K562 (cell line): ENCODE data around the gene NMT1. TPM values are rescaled to one million over a fixed set of nuclear protein-coding genes. Genes with fewer than 3 reads are reported as not detected.

Experiments used
- ATAC-seq: fragments of 200-7000 bp; cut with Tn5 transposase; 3 replicates; pipeline ENCODE4 v1.9.1; 2020; ENCODE audit warnings: moderate library complexity
- BruUV-seq: library from RNA; stranded (reverse); fragments of 400-500 nt; replicated peaks from 2 replicates; lab custom pipeline; 2021; lab: Mats Ljungman, UMichigan
- CTCF ChIA-PET: fragments of 300-600 bp; formaldehyde crosslinking; extraction: SDS; loops from one replicate; lab custom pipeline; 2021; ENCODE audit warnings: low intra/inter-chr PET ratio; lab: Yijun Ruan, JAX
- POLR2A ChIA-PET: fragments of 300-600, 350-650 bp; sonication (Branson Sonifier 250); formaldehyde crosslinking; extraction: SDS; loops from one replicate; lab custom pipeline; 2021; ENCODE audit warnings: antibody characterized with exemption, inconsistent platforms; lab: Yijun Ruan, JAX
- DNase-seq, 4 experiments: peaks; one replicate each; pipeline versions ENCODE4 v3.0.0 to v3.0.0-alpha.2; 2011 to 2018; ENCODE audit warnings: low spot score in 3 of 4, mixed read lengths in 3 of 4; ENCODE audit errors: extremely low read depth in 1 of 4
- FAIRE-seq: peaks from 2 replicates; lab custom pipeline; 2011; peaks lifted over from hg19 to GRCh38; lab: Jason Lieb, UNC
- H2AFZ ChIP-seq: 2 replicates; pipeline ENCODE4 v1.6.0; 2011; ENCODE audit warnings: low read depth, low read length, control low read depth, inconsistent platforms
- H3K27ac ChIP-seq: fragments of 200-600 bp; 3 replicates; pipeline ENCODE4 v1.8.0; 2011; ENCODE audit warnings: low read depth, mild to moderate bottlenecking, control low read depth, inconsistent platforms, low read length, moderate library complexity, mixed read lengths; ENCODE audit errors: extremely low read depth
- H3K27me3 ChIP-seq, 2 experiments: fragments of 300-600 bp in 1 of 2; 2 replicates in 1 of 2; 3 replicates in 1 of 2; pipeline versions ENCODE4 v1.6.0 to v1.8.0; 2011; ENCODE audit warnings: inconsistent platforms in 2 of 2, low read length in 2 of 2, mild to moderate bottlenecking in 1 of 2, mixed read lengths in 1 of 2, moderate library complexity in 1 of 2; ENCODE audit not compliant: control insufficient read depth in 2 of 2, insufficient read depth in 2 of 2
- H3K36me3 ChIP-seq: fragments of 300-600 bp; 3 replicates; pipeline ENCODE4 v1.8.0; 2011; ENCODE audit warnings: mild to moderate bottlenecking, low read length, inconsistent platforms; ENCODE audit not compliant: control insufficient read depth, insufficient read depth
- H3K4me1 ChIP-seq, 2 experiments: fragments of 200-600 bp in 1 of 2; replicated peaks in 1 of 2; 2 replicates in 1 of 2; 3 replicates in 1 of 2; pipeline versions ENCODE4 v1.5.1 to v1.8.0; 2011; ENCODE audit warnings: inconsistent platforms in 2 of 2, low read length in 2 of 2, mild to moderate bottlenecking in 1 of 2, mixed read lengths in 1 of 2, moderate library complexity in 1 of 2; ENCODE audit not compliant: control insufficient read depth in 2 of 2, insufficient read depth in 2 of 2
- H3K4me2 ChIP-seq: 2 replicates; pipeline ENCODE4 v1.6.1; 2011; ENCODE audit warnings: low read length, control low read depth, inconsistent platforms, mixed read lengths; ENCODE audit not compliant: insufficient read depth
- H3K4me3 ChIP-seq: fragments of 200-600 bp; sonication (generic), shearing (Covaris generic); 2 replicates; pipeline ENCODE4 v1.5.1; 2016; ENCODE audit warnings: control low read depth, inconsistent platforms
- H3K79me2 ChIP-seq: fragments of 200-600 bp; 3 replicates; pipeline ENCODE4 v1.8.0; 2011; ENCODE audit warnings: low read length, inconsistent platforms; ENCODE audit not compliant: control insufficient read depth, insufficient read depth
- H3K9ac ChIP-seq, 2 experiments: 2 replicates each; pipeline versions ENCODE4 v1.6.0 to v1.6.1; 2011; ENCODE audit warnings: low read depth in 2 of 2, low read length in 2 of 2, control low read depth in 1 of 2, inconsistent platforms in 1 of 2, mild to moderate bottlenecking in 1 of 2, mixed read lengths in 1 of 2; ENCODE audit not compliant: insufficient read depth in 1 of 2
- H3K9me1 ChIP-seq: one replicate; pipeline ENCODE4 v1.6.0; 2011; ENCODE audit warnings: inconsistent platforms, mild to moderate bottlenecking, low read length, moderate library complexity; ENCODE audit not compliant: control insufficient read depth, insufficient read depth
- H3K9me3 ChIP-seq: replicated peaks from 2 replicates; pipeline ENCODE4 v1.5.1; 2011; ENCODE audit warnings: low read depth, low read length, inconsistent platforms; ENCODE audit not compliant: control insufficient read depth, insufficient read depth
- H4K20me1 ChIP-seq: replicated peaks from 2 replicates; pipeline ENCODE4 v1.6.1; 2011; ENCODE audit warnings: low read length, inconsistent platforms, mixed read lengths; ENCODE audit not compliant: control insufficient read depth, insufficient read depth
- BCOR ChIP-seq: fragments of 450-650 bp; IDR thresholded peaks from 2 replicates; pipeline ENCODE4 v1.6.1; 2016
- ZFP36 ChIP-seq: fragments of 150-350 bp; IDR thresholded peaks from 2 replicates; pipeline ENCODE4 v1.6.1; 2018; ENCODE audit warnings: low read length, low read depth; ENCODE audit not compliant: partially characterized antibody
- WGBS: fragments of 100-300 bp; shearing (Covaris generic); methylation state at CpG from one replicate; pipeline ENCODE4 v1.1.6; 2016; ENCODE audit warnings: low coverage, mixed read lengths; ENCODE audit not compliant: insufficient coverage; ENCODE audit errors: missing lambda C conversion rate; 5-methylcytosine and 5-hydroxymethylcytosine counted together
- in situ Hi-C: fragments of 300-500 bp; cut with MboI; formaldehyde crosslinking; loops from 4 replicates; pipeline ENCODE4 v1.15.0; 2018; ENCODE audit warnings: inconsistent platforms, mixed read lengths
- intact Hi-C: fragments of 100-400 bp; cut with micrococcal nuclease; formaldehyde crosslinking; loops from 2 replicates; pipeline ENCODE4 v1.14.2; 2022
- polyA plus RNA-seq, 8 experiments: library from polyadenylated mRNA; depleted of rRNA in 4 of 8; stranded (reverse) in 5 of 8; unstranded in 3 of 8; fragments of >200 nt; fragmentation: Nextera tagmentation in 2 of 8; fragmentation: Illumina TruSeq in 1 of 8; extraction: Ambion mirVana in 2 of 8; extraction: Trizol in 1 of 8; gene quantifications; 2 replicates each; pipeline versions ENCODE4 v1.2.1 to v1.2.3, GENCODE V29; 2011 to 2014; ENCODE audit warnings: inconsistent platforms in 1 of 8, missing spikeins in 1 of 8
- total RNA-seq, 7 experiments: library from RNA; depleted of rRNA in 6 of 7; stranded (reverse); fragments of >200 nt in 6 of 7; fragmentation: Illumina TruSeq in 2 of 7; extraction: Trizol in 2 of 7; gene quantifications; 2 replicates each; pipeline versions ENCODE4 v1.2.1 to v1.2.3, GENCODE V29; 2011 to 2021; ENCODE audit warnings: low replicate concordance in 1 of 7
- TF ChIP-seq, protein P1 (sequence below): sonication (generic); formaldehyde crosslinking; IDR thresholded peaks from 2 replicates; pipeline ENCODE4 v1.8.0; 2022; ENCODE audit warnings: missing genetic modification reagents, mild to moderate bottlenecking, borderline replicate concordance
- TF ChIP-seq, protein P2 (sequence below): IDR thresholded peaks from 2 replicates; pipeline ENCODE4 v1.6.1; 2012; ENCODE audit warnings: low read depth, low read length, improper control_type of control experiment, borderline replicate concordance

Gene NMT1
- total and polyA plus RNA-seq, 9 of the 15 experiments (the other 6 are each of a cell fraction or from before 2014, with no cell fraction given): 86.7 to 569 (median 213) TPM

DNA sequence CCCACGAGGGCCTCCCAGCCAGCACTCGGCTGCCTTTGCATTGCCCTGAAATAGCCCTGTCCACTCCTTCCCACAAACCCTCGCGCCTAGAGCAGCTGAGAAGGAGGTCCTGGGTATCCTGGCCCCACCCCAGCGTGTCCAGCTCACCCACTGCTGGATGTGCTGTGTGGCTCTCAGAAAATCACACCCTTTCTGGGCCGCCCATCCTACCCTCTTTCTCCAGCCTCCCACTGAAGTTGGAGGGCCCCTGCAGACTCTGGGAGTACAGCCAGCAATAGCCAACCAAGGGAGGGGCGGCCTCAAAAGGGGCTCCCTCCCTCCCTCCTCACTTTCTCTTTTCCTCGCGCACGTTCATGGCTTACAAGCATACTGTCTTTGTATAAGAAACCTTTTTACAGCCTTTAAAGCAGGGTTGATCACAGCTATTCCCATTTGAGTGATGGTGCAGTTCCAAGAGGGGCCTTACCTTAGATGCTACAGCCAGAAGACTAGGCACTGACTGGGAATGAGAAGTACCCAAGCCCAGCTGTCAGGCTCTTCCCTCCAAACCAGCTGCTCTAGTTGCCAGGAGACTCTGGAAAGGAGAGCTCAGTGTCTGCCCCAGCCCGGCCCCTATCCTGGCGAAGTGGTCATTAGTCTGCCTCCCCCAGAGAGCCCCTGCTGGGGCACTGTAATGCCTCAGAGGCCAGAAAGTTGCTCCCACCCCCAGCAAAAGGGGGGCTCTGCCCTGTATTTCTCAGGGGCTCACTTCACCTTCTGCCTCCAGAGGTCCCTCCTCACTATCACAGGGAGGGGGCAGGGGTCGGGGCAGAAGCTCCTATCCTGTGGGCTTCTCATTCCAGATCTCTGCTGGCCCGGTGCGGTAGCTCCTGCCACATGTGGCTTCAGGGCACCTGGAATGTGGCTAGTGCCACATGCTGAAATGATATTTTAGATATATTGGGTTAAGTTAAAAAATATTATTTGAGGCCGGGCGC, 47.8 kb upstream of the NMT1 start:
- in situ Hi-C loops (loop anchor here (10.0 kb wide), 1 partner anchor 239 kb away; no protein-coding TSS in a partner anchor), intact Hi-C loops (loop anchor here (10.0 kb wide), 2 partner anchors 111 to 239 kb away; no protein-coding TSS in a partner anchor)
- Histone ChIP-seq H3K4me3 (no peak overlapping the region), H3K9ac (peak overlapping the region in 1 of 2 experiments; percentile 15; a peak in 2 of 4 replicates), H3K36me3 (no peaks in the 10 kb centered on the region), H3K79me2 (no peaks in the 10 kb centered on the region), H3K27ac (no peak overlapping the region), H4K20me1 (no peaks in the 10 kb centered on the region), H3K9me1 (peaks cover 3% of the 10 kb centered on the region), H3K4me1 (peaks cover 5 to 16% of the 10 kb centered on the region in 2 experiments; a peak in 3 of 5 replicates), H3K27me3 (peaks cover 5 to 22% of the 10 kb centered on the region in 2 experiments; a peak in 3 of 5 replicates), H2AFZ (peak overlapping the region; percentile 44; the same call in 1 of the 2 replicates), H3K4me2 (no peak overlapping the region), H3K9me3 (no peaks in the 10 kb centered on the region)
- 32% methylated on average over 15 of the region's 17 CpGs for WGBS
- FAIRE-seq (peak; percentile 37), DNase-seq (no peak), ATAC-seq (peak; percentile 68)
- TF ChIP-seq BCOR (peak; percentile 45; the same call in 1 of the 2 replicates), ZFP36 (peak; percentile 6)
- TF ChIP-seq, protein P1, sequence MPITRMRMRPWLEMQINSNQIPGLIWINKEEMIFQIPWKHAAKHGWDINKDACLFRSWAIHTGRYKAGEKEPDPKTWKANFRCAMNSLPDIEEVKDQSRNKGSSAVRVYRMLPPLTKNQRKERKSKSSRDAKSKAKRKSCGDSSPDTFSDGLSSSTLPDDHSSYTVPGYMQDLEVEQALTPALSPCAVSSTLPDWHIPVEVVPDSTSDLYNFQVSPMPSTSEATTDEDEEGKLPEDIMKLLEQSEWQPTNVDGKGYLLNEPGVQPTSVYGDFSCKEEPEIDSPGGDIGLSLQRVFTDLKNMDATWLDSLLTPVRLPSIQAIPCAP (CRISPR knock-in tag): no peak
- TF ChIP-seq, protein P2, sequence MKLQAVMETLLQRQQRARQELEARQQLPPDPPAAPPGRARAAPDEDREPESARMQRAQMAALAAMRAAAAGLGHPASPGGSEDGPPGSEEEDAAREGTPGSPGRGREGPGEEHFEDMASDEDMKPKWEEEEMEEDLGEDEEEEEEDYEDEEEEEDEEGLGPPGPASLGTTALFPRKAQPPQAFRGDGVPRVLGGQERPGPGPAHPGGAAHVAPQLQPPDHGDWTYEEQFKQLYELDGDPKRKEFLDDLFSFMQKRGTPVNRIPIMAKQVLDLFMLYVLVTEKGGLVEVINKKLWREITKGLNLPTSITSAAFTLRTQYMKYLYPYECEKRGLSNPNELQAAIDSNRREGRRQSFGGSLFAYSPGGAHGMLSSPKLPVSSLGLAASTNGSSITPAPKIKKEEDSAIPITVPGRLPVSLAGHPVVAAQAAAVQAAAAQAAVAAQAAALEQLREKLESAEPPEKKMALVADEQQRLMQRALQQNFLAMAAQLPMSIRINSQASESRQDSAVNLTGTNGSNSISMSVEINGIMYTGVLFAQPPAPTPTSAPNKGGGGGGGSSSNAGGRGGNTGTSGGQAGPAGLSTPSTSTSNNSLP: no peak
- POLR2A ChIA-PET: interaction anchor here (0.7 to 1.1 kb wide), 2 partner anchors 86 to 91 kb away, joined by 3 to 5 read pairs; no protein-coding TSS in a partner anchor
- BruUV-seq: no TSS peak
- CTCF ChIA-PET: no interaction called here
